ENCODE data around the gene CACTIN.
"Not testable (repeated sequence)": the region's sequence is repeated elsewhere in the genome, so short reads cannot be mapped to it uniquely, and the experiment has no call there.

Gene CACTIN

DNA sequence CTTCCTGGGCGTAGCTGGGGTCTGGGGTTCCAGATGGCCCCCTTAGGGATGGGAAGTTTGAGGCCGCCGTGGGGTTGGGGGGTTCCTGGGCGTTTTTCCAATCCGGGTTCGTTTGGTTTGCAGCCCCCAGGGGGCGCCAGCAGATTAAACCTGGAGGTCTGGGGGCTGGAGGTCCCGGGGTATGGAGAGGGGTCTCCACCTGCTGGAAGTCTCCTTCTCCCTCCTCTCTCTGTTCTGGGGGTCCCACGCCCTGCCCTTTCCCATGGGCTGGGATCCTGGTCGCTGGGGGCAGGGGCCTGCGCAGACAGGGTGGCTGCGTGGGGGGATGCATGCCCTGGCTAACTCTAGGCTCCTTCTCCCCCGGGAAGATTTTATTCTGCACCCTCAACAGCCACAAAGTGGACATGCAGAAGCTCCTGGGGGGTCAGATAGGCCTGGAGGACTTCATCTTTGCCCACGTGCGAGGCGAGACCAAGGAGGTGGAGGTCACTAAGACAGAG, 40.4 kb downstream of the CACTIN start:
- DNase-seq (ENCODE audit: low read depth): no peak

DNA sequence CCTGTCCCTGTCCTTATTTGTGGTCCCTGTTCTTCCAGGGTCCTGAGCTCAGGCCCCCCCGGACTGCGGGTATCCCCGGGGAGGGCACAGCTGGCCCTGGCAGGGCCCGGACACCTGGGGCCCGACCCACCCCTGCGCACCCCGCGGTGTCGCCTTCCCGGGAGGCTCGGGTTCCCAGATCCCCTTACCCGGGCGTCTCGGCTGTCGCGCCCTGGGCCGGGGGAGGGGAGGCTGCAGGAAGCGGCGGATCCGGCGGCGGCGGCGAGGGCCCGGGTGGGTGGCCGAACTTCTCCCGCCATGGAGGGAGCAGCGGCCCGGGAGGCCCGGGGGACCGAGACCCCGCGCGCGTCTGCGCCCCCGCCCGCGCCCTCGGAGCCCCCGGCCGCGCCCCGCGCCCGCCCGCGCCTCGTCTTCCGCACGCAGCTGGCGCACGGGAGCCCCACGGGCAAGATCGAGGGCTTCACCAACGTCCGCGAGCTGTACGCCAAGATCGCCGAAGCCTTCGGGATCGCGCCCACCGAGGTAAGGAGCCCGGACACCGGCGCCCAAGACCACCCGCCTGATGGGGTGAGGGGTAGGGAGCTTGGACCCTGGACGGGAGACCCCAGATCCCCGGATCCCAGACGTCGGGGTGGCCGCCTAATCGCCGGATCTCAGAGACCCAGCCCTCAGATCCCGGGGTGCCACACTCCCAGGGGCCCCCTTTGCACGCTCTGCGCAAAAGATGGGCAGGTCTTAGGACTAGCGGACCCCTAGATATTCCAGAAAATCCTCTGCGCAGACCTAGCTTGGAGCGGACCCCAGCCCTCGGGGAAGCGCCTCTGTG, 41.1 kb downstream of the CACTIN start, which contains the start of gene GIPC3:
TSS of gene GIPC3 (plus strand) at position 178 of the 826 bp plus-strand sequence. CDS start at position 298, 120 bp downstream.
- no peak for DNase-seq (ENCODE audit: low read depth)

DNA sequence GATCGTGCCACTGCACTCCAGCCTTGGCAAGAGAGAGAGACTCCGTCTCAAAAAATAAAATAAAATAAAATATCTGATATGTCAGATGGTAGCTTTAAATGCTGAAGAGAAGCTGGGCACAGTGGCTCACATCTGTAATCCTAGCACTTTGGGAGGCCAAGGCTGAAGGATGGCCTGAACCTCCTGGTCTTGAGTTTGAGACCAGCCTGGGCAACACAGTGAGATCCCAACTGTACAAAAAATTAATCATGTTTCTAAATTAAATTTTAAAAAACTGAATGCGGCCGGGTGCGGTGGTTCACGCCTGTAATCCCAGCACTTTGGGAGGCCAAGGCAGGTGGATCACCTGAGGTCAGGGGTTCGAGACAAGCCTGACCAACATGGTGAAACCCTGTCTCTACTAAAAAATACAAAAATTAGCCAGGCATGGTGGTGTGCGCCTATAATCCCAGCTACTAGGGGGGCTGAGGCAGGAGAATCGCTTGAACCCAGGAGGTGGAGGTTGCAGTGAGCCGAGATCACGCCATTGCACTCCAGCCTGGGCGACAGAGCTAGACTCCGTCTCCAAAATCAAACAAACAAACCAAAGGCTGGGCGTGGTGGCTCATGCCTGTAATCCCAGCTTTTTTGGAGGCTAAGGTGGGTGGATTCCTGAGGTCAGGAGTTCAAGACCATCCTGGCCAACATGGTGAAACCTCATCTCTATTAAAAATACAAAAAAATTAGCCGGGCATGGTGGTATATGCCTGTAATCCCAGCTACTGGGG, 42.4 kb downstream of the CACTIN start:
- DNase-seq (ENCODE audit: low read depth): not testable (repeated sequence)

GRCh38 chr19:3581792-3582191, 44.8 kb downstream of the CACTIN start:
- DNase-seq (ENCODE audit: low read depth): not testable (repeated sequence)

DNA sequence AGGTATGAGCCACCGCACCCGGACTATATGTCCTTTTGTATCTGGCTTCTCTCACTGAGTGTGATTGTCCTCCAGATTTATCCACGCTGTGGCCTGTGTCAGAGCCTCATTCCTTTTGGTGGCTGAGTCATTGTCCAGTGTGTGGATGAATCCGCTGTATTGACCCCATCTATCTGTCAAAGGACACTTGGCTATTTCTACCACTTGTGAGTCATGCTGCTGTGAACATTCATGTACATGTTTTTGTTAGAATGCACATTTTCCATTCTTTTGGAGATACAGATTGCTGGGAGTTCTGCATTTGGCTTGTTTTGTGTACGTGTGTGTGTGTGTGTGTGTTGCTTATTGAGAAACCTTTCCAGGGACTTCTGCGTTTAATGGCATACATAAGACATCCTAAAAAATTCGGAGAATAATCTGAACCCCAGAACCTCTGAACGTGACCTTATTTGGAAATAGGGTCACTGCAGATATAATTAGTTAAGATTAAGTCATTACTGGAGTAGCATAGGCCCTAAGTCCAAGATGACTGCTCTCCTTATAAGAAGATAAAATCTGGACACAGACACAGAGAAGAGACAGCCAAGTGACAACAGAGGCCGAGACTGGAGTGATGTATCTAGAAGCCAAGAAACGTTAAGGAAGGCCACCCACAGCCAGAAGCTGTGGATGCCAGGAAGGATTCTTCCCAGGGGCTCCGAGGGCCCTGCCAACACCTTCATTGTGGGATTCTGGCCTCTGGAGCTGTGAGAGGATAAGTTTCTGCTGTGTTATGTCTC, 46.2 kb downstream of the CACTIN start:
- peak; percentile 83 for DNase-seq (ENCODE audit: low read depth)

DNA sequence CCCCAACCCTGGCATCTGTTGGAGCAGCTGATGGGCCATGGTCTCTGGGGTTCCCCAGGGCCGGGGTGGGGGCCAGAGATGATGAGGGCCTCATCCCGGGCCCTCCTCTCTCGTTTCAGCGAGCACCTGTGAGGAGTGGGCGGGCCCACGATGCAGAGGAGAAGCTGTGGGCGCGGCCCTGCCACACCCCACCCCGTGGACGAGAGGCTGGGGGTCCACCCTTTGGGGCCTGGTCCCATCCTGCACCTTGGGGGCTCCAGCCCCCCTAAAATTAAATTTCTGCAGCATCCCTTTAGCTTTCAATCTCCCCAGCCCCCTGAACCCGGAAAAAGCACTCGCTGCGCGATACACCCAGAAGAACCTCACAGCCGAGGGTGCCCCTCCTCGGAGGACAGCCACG, 48.2 kb downstream of the CACTIN start:
- DNase-seq (ENCODE audit: low read depth): no peak

DNA sequence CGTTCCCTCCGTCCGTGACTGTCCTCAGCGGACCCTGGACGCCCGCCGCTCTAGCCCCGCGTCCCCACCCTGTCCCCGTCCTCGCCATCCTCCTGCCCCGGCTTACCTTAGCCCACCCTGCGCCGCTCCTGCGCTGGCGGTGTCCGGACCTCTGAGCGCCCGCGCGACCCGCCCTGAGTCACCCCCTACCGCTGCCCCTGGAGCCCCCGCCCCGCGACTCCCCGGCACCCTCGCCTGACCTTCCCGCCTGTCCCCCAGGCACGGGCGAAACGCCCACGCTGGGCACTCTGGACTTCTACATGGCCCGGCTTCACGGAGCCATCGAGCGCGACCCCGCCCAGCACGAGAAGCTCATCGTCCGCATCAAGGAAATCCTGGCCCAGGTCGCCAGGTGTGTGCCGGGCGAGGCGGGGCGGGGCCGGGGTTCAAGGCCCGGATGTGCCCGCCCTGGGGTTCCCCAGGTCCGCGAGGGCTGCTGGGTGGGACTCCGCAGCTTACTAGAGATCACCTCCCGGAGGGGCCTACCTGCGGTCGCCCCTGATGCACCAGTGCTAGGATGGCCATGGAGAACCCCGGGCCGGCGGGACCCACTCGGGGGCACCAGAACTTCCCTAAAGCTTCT, 48.8 kb downstream of the CACTIN start:
- no peak for DNase-seq (ENCODE audit: low read depth)

- no peak for DNase-seq (ENCODE audit: low read depth)
These were observed 49.7 kb downstream of the CACTIN start for GRCh38 chr19:3576696-3577443.

GRCh38 chr19:3575949-3576673, 50.5 kb downstream of the CACTIN start:
- DNase-seq (ENCODE audit: low read depth): no peak

DNA sequence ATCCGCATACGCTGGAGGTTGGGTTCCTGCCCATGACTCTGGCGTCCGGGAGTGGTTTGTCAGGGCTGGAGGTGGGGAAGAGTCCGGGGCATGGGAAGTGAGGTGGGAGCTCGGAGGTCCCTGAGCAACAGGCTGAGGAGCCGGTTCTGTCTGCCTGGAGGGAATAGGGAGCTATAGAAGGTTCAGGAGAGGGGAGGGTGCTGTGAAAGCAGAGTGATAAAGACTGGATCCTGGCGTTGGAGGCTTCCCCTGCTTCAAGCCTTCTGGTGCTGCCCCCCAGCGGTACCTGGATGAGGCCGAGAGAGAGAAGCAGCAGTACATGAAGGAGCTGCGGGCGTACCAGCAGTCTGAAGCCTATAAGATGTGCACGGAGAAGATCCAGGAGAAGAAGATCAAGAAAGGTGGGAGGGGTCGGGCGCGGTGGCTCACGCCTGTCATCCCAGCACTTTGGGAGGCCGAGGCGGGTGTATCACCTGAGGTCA, 51.3 kb downstream of the CACTIN start:
- no peak for DNase-seq (ENCODE audit: low read depth)

DNA sequence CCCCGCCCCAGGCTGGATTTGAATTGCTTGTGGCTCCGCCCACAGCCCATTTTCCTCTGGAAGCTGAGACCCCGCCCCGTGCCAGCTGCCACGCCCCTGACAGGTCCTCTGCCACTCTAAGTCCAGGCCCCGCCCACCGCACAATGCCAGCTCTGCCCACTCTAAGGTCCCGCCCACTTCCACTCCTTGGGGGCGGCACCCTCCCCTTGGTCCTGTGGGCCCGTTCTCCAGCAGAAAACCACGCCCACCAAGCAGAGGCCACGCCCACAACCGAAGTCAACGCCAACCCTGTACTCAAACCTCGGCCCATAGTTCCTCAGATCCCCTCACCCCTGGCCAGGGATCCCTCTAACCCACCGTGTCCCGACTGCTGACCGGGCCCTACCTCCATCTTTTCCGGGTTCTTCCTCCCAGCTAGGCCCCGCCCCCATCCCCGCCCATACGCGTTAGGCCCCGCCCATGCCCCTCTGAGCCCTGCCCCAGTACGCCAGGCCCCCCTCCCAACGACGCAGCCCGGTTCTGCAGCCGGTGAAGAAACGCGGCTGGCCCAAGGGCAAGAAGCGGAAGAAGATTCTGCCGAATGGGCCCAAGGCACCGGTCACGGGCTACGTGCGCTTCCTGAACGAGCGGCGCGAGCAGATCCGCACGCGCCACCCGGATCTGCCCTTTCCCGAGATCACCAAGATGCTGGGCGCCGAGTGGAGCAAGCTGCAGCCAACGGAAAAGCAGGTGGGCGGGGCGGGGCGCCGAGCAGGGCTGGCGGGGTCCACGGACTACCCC, 52.5 kb downstream of the CACTIN start:
- DNase-seq (ENCODE audit: low read depth): peak; percentile 67

GRCh38 chr19:3573162-3573857, 53.3 kb downstream of the CACTIN start:
- DNase-seq (ENCODE audit: low read depth): no peak

GRCh38 chr19:3572855-3573161, 53.8 kb downstream of the CACTIN start, which contains the start of gene HMG20B:
HMG20B (plus strand) TSS chr19:3572944; CDS start chr19:3573310, 366 bp downstream.
- no peak for DNase-seq (ENCODE audit: low read depth)

DNA sequence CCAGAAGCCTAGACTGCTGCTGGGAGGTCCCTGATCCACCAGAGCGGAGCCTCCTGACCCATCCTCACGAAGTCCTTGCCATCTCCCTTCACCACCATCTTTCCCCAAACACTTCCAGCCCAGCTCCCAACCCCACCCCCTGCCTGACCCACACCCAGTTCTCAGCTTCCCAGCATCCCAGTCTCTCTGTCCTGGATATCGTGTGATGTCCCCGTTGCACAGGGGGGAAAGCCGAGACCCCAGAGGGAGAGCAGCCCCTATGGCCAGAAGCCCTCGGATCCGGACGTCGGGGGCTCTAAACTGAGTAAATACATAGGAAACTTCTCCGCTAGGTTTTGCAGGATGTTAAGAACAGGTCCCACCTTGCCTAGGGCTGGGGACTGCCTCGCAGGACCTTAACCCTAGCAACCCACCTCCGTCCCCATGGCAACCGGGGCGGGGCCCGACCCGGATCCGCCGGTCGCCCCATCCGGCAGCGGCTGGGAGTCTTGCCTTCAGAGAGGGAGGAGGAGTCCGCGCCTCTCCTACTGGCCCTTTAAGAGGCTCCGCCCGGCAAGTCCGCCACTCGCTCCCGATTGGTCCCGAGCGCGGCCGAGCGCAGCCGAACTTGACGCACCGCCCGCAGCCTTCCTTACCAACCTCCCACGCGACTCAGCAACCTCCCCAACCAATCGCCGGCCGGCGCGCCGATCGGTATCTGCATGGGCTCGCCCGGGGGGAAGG, 54.3 kb downstream of the CACTIN start:
- DNase-seq (ENCODE audit: low read depth): peak; percentile 99

DNA sequence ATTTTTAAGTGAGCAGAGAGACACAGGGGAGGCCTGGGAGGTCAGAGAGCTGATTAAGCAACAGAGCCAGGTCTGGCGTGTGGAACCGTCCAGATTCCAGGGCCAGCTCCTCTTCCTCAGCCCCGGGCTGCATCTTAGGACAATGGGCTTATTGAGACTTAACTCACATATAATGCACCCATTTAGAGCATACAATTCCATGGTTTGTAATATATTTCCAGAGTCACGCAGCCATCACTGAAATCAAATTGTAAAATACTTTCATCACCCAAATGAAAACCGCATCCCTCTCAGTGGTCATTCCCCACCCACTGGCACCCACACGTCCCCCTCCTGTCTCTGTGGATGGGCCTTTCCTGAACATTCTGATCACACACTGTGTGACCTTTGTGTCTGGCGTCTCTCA, 56.0 kb downstream of the CACTIN start:
- no peak for DNase-seq (ENCODE audit: low read depth)

DNA sequence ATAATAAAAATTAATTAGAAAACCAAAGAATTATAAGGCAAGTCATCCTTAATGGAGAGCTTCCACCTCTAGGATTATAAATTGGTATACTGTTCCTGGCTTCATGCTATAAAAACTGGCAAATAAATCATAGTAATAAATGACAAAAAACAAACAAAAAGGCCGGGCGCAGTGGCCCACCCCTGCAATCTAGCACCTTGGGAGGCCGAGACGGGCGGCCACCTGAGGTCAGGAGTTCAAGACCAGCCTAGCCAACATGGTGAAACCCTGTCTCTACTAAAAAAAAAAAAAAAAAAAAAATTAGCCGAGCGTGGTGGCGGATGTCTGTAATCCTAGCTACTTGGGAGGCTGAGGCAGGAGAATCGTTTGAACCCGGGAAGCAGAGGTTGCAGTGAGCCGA, 56.5 kb downstream of the CACTIN start:
- not testable (repeated sequence) for DNase-seq (ENCODE audit: low read depth)

GRCh38 chr19:3565139-3565538, 61.5 kb downstream of the CACTIN start:
- DNase-seq (ENCODE audit: low read depth): no peak

Measured in non-pigmented ciliary epithelial cell (primary cell).